HCT116 (cell line): ENCODE results near the gene CLVS2. TPM values are rescaled to one million over a fixed set of nuclear protein-coding genes. Genes with fewer than 3 reads are reported as not detected.

ENCODE experiments used
- ATAC-seq: fragments of 200-7000 bp; cut with Tn5 transposase; 2 replicates; pipeline ENCODE4 v1.9.1; 2020; ENCODE audit warnings: mild to moderate bottlenecking, moderate library complexity
- BruUV-seq: library from RNA; stranded (reverse); fragments of 400-500 nt; replicated peaks from 2 replicates; lab custom pipeline; 2021; lab: Mats Ljungman, UMichigan
- CTCF ChIA-PET: fragments of 300-600 bp; sonication (Branson Sonifier 250); formaldehyde crosslinking; loops from one replicate; lab custom pipeline; 2021; ENCODE audit warnings: antibody characterized with exemption; lab: Charles Lee
- POLR2A ChIA-PET: fragments of 300-600, 350-600 bp; sonication (Branson Sonifier 250); formaldehyde crosslinking; loops from one replicate; lab custom pipeline; 2021; ENCODE audit warnings: antibody characterized with exemption; lab: Charles Lee
- RAD21 ChIA-PET, 2 experiments: fragments of 300-600 bp; sonication (Branson Sonifier 250); formaldehyde crosslinking; loops; one replicate each; lab custom pipeline; 2023; ENCODE audit warnings: low total read pairs in 2 of 2; ENCODE audit not compliant: uncharacterized antibody in 2 of 2, unreplicated experiment in 2 of 2, low non-redundant PET in 1 of 2; lab: Charles Lee
- DNase-seq: peaks from one replicate; pipeline ENCODE4 v3.0.0-alpha.2; 2010; ENCODE audit warnings: low read depth, low spot score
- H2AFZ ChIP-seq: fragments of 200-600 bp; shearing (Covaris generic), sonication (generic); 2 replicates; pipeline ENCODE4 v1.6.1; 2017; ENCODE audit warnings: low read depth, mixed run types, mixed read lengths, antibody characterized with exemption, low read length; ENCODE audit not compliant: poor library complexity, severe bottlenecking
- H3K27ac ChIP-seq: 2 replicates; pipeline ENCODE4 v1.5.1; 2012; ENCODE audit warnings: low read depth, low read length
- H3K27me3 ChIP-seq: fragments of 200-600 bp; sonication (generic); 2 replicates; pipeline ENCODE4 v1.6.1; 2016; ENCODE audit warnings: mixed run types, low read length, mixed read lengths; ENCODE audit not compliant: insufficient read depth
- H3K36me3 ChIP-seq, 2 experiments: fragments of 200-500 bp in 1 of 2; fragments of 200-600 bp in 1 of 2; sonication (Bioruptor generic) in 1 of 2; sonication (generic) in 1 of 2; 2 replicates each; pipeline versions ENCODE4 v1.5.1 to v1.6.1; 2014 to 2016; ENCODE audit warnings: low read length in 2 of 2, inconsistent platforms in 1 of 2, mixed read lengths in 1 of 2, mixed run types in 1 of 2; ENCODE audit not compliant: insufficient read depth in 2 of 2, control insufficient read depth in 1 of 2
- H3K4me1 ChIP-seq, 2 experiments: fragments of 200-600 bp in 1 of 2; sonication (generic) in 1 of 2; 2 replicates each; pipeline versions ENCODE4 v1.5.1 to v1.6.1; 2012 to 2017; ENCODE audit warnings: low read length in 2 of 2, inconsistent platforms in 1 of 2, mild to moderate bottlenecking in 1 of 2, mixed read lengths in 1 of 2, mixed run types in 1 of 2, moderate library complexity in 1 of 2; ENCODE audit not compliant: insufficient read depth in 2 of 2, control insufficient read depth in 1 of 2
- H3K4me2 ChIP-seq: fragments of 200-600 bp; sonication (generic); 2 replicates; pipeline ENCODE4 v1.6.1; 2017; ENCODE audit warnings: mixed run types, low read length, mixed read lengths
- H3K4me3 ChIP-seq, 2 experiments: fragments of 200-600 bp in 1 of 2; sonication (generic) in 1 of 2; replicated peaks in 1 of 2; 2 replicates each; pipeline ENCODE4 v1.5.1; 2011 to 2016; ENCODE audit warnings: low read length in 2 of 2, control low read depth in 1 of 2, low read depth in 1 of 2, mild to moderate bottlenecking in 1 of 2, mixed read lengths in 1 of 2, mixed run types in 1 of 2
- H3K79me2 ChIP-seq: fragments of 200-600 bp; sonication (generic); 2 replicates; pipeline ENCODE4 v1.6.1; 2017; ENCODE audit warnings: mild to moderate bottlenecking, mixed run types, low read length, moderate library complexity, mixed read lengths; ENCODE audit not compliant: insufficient read depth
- H3K9ac ChIP-seq: fragments of 200-600 bp; sonication (generic); 2 replicates; pipeline ENCODE4 v1.6.1; 2016; ENCODE audit warnings: low read length, mixed read lengths
- H3K9me2 ChIP-seq: fragments of 200-600 bp; sonication (generic), shearing (Covaris generic); 2 replicates; pipeline ENCODE4 v1.6.1; 2017; ENCODE audit warnings: mixed run types, mild to moderate bottlenecking, moderate library complexity; ENCODE audit not compliant: insufficient read depth
- H3K9me3 ChIP-seq, 2 experiments: fragments of 200-500 bp in 1 of 2; fragments of 200-600 bp in 1 of 2; sonication (Bioruptor generic) in 1 of 2; sonication (generic) in 1 of 2; 2 replicates each; pipeline ENCODE4 v1.6.1; 2014 to 2017; ENCODE audit warnings: low read length in 2 of 2, mixed read lengths in 2 of 2, inconsistent platforms in 1 of 2, low read depth in 1 of 2, mild to moderate bottlenecking in 1 of 2, mixed run types in 1 of 2, moderate library complexity in 1 of 2; ENCODE audit not compliant: control insufficient read depth in 1 of 2, insufficient read depth in 1 of 2
- H4K20me1 ChIP-seq: fragments of 200-600 bp; sonication (generic), shearing (Covaris generic); 2 replicates; pipeline ENCODE4 v1.6.1; 2017; ENCODE audit warnings: mixed run types, mild to moderate bottlenecking, moderate library complexity; ENCODE audit not compliant: insufficient read depth
- CEBPB ChIP-seq: IDR thresholded peaks from 2 replicates; pipeline ENCODE4 v1.6.1; 2012; ENCODE audit warnings: low read depth
- EGR1 ChIP-seq: IDR thresholded peaks from 2 replicates; pipeline ENCODE4 v1.6.1; 2012; ENCODE audit warnings: low read depth
- ELF1 ChIP-seq: IDR thresholded peaks from 2 replicates; pipeline ENCODE4 v1.6.1; 2012; ENCODE audit warnings: low read depth, borderline replicate concordance
- EZH2 ChIP-seq: fragments of 200-600 bp; sonication (generic); IDR thresholded peaks from 2 replicates; pipeline ENCODE4 v1.6.1; 2017; ENCODE audit warnings: antibody characterized with exemption, mixed run types
- JUND ChIP-seq: IDR thresholded peaks from 2 replicates; pipeline ENCODE4 v1.6.1; 2012
- MAX ChIP-seq: IDR thresholded peaks from 2 replicates; pipeline ENCODE4 v1.6.1; 2012
- YY1 ChIP-seq: IDR thresholded peaks from 2 replicates; pipeline ENCODE4 v1.6.1; 2011; ENCODE audit warnings: low read length, low read depth, moderate library complexity, mild to moderate bottlenecking; ENCODE audit not compliant: insufficient replicate concordance; ENCODE audit errors: extremely low read depth
- ZFX ChIP-seq: fragments of 450-650 bp; IDR thresholded peaks from 2 replicates; pipeline ENCODE4 v1.6.1; 2017
- intact Hi-C: fragments of 100-400 bp; cut with micrococcal nuclease; formaldehyde crosslinking; loops from 2 replicates; pipeline ENCODE4 v1.10.0; 2022
- total RNA-seq: library from RNA; stranded (reverse); gene quantifications from one replicate; pipeline ENCODE4 v1.2.1, GENCODE V29; 2021; ENCODE audit not compliant: unreplicated experiment
- TF ChIP-seq, protein P1 (sequence below): IDR thresholded peaks from 2 replicates; pipeline ENCODE4 v1.6.1; 2012; ENCODE audit warnings: low read depth

The CLVS2 gene
- total RNA-seq, 1 experiment from 2014 or later = not detected

DNA sequence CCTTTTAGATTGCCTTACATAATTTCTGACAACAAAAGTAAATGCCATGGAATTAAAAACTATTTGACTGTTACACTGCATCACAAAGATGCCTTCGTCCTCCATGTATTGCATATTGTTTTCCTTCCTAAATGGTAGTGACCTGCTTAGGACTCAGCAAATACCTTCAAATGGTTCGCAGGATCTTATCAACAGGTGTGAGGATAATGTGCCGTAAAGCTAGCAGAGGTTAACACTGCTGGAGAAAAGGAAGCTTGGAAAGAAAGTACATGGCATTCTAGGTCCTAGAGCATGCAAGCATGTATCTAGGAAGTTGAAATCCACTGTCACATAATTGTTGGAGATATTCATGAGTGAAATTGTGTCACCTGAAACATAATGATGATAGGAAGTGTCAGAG is 5.5 kb downstream of the CLVS2 start:
- no peaks in the 10 kb centered on the region for H4K20me1 ChIP-seq
- no peak overlapping the region for H3K9ac ChIP-seq
- intact Hi-C loops = no loop called here
- ATAC-seq (no peak), DNase-seq (no peak)
- H3K36me3 ChIP-seq = no peaks in the 10 kb centered on the region
- H3K27ac ChIP-seq = no peak overlapping the region
- ChIA-PET POLR2A (no interaction called here), RAD21 (no interaction called here), CTCF (no interaction called here)
- TF ChIP-seq ZFX (no peak), EGR1 (no peak), MAX (no peak), CEBPB (no peak), EZH2 (no peak)
- TF ChIP-seq, protein P1, sequence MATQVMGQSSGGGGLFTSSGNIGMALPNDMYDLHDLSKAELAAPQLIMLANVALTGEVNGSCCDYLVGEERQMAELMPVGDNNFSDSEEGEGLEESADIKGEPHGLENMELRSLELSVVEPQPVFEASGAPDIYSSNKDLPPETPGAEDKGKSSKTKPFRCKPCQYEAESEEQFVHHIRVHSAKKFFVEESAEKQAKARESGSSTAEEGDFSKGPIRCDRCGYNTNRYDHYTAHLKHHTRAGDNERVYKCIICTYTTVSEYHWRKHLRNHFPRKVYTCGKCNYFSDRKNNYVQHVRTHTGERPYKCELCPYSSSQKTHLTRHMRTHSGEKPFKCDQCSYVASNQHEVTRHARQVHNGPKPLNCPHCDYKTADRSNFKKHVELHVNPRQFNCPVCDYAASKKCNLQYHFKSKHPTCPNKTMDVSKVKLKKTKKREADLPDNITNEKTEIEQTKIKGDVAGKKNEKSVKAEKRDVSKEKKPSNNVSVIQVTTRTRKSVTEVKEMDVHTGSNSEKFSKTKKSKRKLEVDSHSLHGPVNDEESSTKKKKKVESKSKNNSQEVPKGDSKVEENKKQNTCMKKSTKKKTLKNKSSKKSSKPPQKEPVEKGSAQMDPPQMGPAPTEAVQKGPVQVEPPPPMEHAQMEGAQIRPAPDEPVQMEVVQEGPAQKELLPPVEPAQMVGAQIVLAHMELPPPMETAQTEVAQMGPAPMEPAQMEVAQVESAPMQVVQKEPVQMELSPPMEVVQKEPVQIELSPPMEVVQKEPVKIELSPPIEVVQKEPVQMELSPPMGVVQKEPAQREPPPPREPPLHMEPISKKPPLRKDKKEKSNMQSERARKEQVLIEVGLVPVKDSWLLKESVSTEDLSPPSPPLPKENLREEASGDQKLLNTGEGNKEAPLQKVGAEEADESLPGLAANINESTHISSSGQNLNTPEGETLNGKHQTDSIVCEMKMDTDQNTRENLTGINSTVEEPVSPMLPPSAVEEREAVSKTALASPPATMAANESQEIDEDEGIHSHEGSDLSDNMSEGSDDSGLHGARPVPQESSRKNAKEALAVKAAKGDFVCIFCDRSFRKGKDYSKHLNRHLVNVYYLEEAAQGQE = no peak
- peaks cover 49% of the 10 kb centered on the region for H3K27me3 ChIP-seq
- BruUV-seq = no TSS peak
- no peaks in the 10 kb centered on the region for H3K9me2 ChIP-seq
- H3K4me1 ChIP-seq = no peaks in the 10 kb centered on the region
- H3K4me2 ChIP-seq = no peak overlapping the region
- H3K79me2 ChIP-seq = no peaks in the 10 kb centered on the region
- H2AFZ ChIP-seq = no peak overlapping the region
- H3K9me3 ChIP-seq = no peaks in the 10 kb centered on the region
- H3K4me3 ChIP-seq = no peak overlapping the region

- ChIA-PET CTCF (no interaction called here), RAD21 (no interaction called here)
- peaks cover 41% of the 10 kb centered on the region for H3K27me3 ChIP-seq
- no peaks in the 10 kb centered on the region for H3K4me1 ChIP-seq
- H3K79me2 ChIP-seq = no peaks in the 10 kb centered on the region
- ATAC-seq (no peak), DNase-seq (no peak)
- H3K27ac ChIP-seq = no peak overlapping the region
- H4K20me1 ChIP-seq = no peaks in the 10 kb centered on the region
- BruUV-seq = no TSS peak
- no peaks in the 10 kb centered on the region for H3K9me2 ChIP-seq
- no peaks in the 10 kb centered on the region for H3K36me3 ChIP-seq
- no peak overlapping the region for H3K9ac ChIP-seq
- H2AFZ ChIP-seq = no peak overlapping the region
- TF ChIP-seq ELF1 = no peak
- no peak for TF ChIP-seq YY1
- TF ChIP-seq JUND = no peak
- no peak for TF ChIP-seq MAX
- TF ChIP-seq, all 23 proteins: peak for 0
- Histone ChIP-seq H3K4me3 (no peak overlapping the region), H3K9me3 (no peaks in the 10 kb centered on the region), H3K4me2 (no peak overlapping the region)
- POLR2A ChIA-PET = no interaction called here
- intact Hi-C loops = no loop called here
These were observed 11.8 kb downstream of the CLVS2 start for GRCh38 chr6:123007885-123008284.
